Esophagus muscularis mucosa (tissue), 4 donors: Measurements from ENCODE around the gene HERC2. TPM values are rescaled to one million over a fixed set of nuclear protein-coding genes. Genes with fewer than 3 reads are reported as not detected.

ENCODE experiments used
- DNase-seq: peaks from one replicate; pipeline ENCODE4 v3.0.0-alpha.2; 2017; ENCODE audit errors: extremely low spot score
- H3K27ac ChIP-seq, 4 donors: fragments of 200-600 bp; sonication (generic); replicated peaks in 1 of 4; 1 replicate in 3 of 4; 2 replicates in 1 of 4; pipeline ENCODE4 v1.5.1; 2016 to 2019; ENCODE audit warnings: mild to moderate bottlenecking in 1 of 4
- H3K27me3 ChIP-seq, 4 donors: fragments of 200-600 bp; sonication (generic); one replicate each; pipeline versions ENCODE4 v1.5.1 to v1.6.0; 2016 to 2019
- H3K36me3 ChIP-seq, 4 donors: fragments of 200-600 bp; sonication (generic); one replicate each; pipeline ENCODE4 v1.5.1; 2016 to 2019
- H3K4me1 ChIP-seq, 4 donors: fragments of 200-600 bp; sonication (generic); one replicate each; pipeline ENCODE4 v1.5.1; 2016 to 2019
- H3K4me3 ChIP-seq, 4 donors: fragments of 200-600 bp; sonication (generic); 1 replicate in 2 of 4; 2 replicates in 2 of 4; pipeline ENCODE4 v1.5.1; 2016 to 2019; ENCODE audit warnings: mild to moderate bottlenecking in 4 of 4, moderate library complexity in 1 of 4
- H3K9me3 ChIP-seq, 4 donors: fragments of 200-600 bp; sonication (generic); 1 replicate in 3 of 4; 2 replicates in 1 of 4; pipeline ENCODE4 v1.5.1; 2016 to 2019
- CTCF ChIP-seq, 3 experiments: fragments of 200-600 bp in 2 of 3; fragments of 450-650 bp in 1 of 3; sonication (generic) in 2 of 3; IDR thresholded peaks; one replicate each; pipeline ENCODE4 v1.5.1; 2017 to 2019; ENCODE audit warnings: antibody characterized with exemption in 3 of 3, mild to moderate bottlenecking in 2 of 3, moderate library complexity in 1 of 3
- EP300 ChIP-seq: sonication (generic); formaldehyde crosslinking; IDR thresholded peaks from one replicate; pipeline ENCODE4 v1.6.1; 2017; ENCODE audit warnings: antibody characterized with exemption
- POLR2A ChIP-seq: fragments of 450-650 bp; IDR thresholded peaks from one replicate; pipeline ENCODE4 v1.6.1; 2017; ENCODE audit warnings: antibody characterized with exemption, moderate library complexity, mild to moderate bottlenecking, low read depth
- POLR2AphosphoS5 ChIP-seq, 2 donors: sonication (generic); formaldehyde crosslinking; IDR thresholded peaks; one replicate each; pipeline ENCODE4 v1.6.1; 2017; ENCODE audit warnings: antibody characterized with exemption in 2 of 2
- WGBS: methylation state at CpG from one replicate; pipeline ENCODE4 v1.1.5; 2018; 5-methylcytosine and 5-hydroxymethylcytosine counted together
- intact Hi-C: fragments of 100-400 bp; cut with DNase I; formaldehyde crosslinking; loops from one replicate; pipeline ENCODE4 v1.15.1; 2023
- total RNA-seq, 4 donors: library from RNA; depleted of rRNA; stranded (reverse); fragments of >200 nt; gene quantifications; one replicate each; pipeline versions ENCODE4 v1.1.0 to v1.2.1, GENCODE V29; 2016

Gene HERC2
- total RNA-seq, 4 donors from 2014 or later: 57.0 to 96.3 (median 66.0) TPM

GRCh38 chr15:28127036-28127435 lies 194.9 kb downstream of the HERC2 start:
- Histone ChIP-seq H3K27me3 (no peaks in the 10 kb centered on the region), H3K4me3 (no peak overlapping the region), H3K4me1 (no peaks in the 10 kb centered on the region), H3K36me3 (peaks cover 19 to 94% (median 72%) of the 10 kb centered on the region in 4 donors), H3K9me3 (no peaks in the 10 kb centered on the region), H3K27ac (no peak overlapping the region)
- TF ChIP-seq POLR2A (no peak), CTCF (IDR thresholded peaks at IDR 0.05) (no peak), POLR2AphosphoS5 (IDR thresholded peaks at IDR 0.05) (no peak), EP300 (no peak)
- WGBS: 79% methylated on average over 11 of the region's 11 CpGs
- no peak for DNase-seq
- intact Hi-C loops: no loop called here

- TF ChIP-seq POLR2AphosphoS5 (IDR thresholded peaks at IDR 0.05) (no peak), EP300 (no peak), POLR2A (no peak), CTCF (IDR thresholded peaks at IDR 0.05) (peak; percentile 43 to 65 (median 53))
- Histone ChIP-seq H3K9me3 (no peaks in the 10 kb centered on the region), H3K4me1 (no peaks in the 10 kb centered on the region), H3K27me3 (no peaks in the 10 kb centered on the region), H3K4me3 (no peak overlapping the region), H3K36me3 (peaks cover 12 to 93% (median 72%) of the 10 kb centered on the region in 4 donors), H3K27ac (no peak overlapping the region)
- intact Hi-C loops: no loop called here
- 67% methylated on average over 17 of the region's 17 CpGs for WGBS
- DNase-seq: no peak
These were observed 196.0 kb downstream of the HERC2 start for GRCh38 chr15:28125673-28126651.

- no peaks in the 10 kb centered on the region for H3K27me3 ChIP-seq
- H3K27ac ChIP-seq: no peak overlapping the region
- peaks cover 20 to 93% (median 71%) of the 10 kb centered on the region in 4 donors for H3K36me3 ChIP-seq
- 90% methylated on average over 10 of the region's 10 CpGs for WGBS
- H3K4me3 ChIP-seq: no peak overlapping the region
- intact Hi-C loops: loop anchor here (5.0 kb wide), 1 partner anchor 38 kb away; no protein-coding TSS in a partner anchor
- H3K9me3 ChIP-seq: no peaks in the 10 kb centered on the region
- no peak for TF ChIP-seq CTCF (IDR thresholded peaks at IDR 0.05)
- no peak for TF ChIP-seq EP300
- no peak for TF ChIP-seq POLR2A
- TF ChIP-seq POLR2AphosphoS5 (IDR thresholded peaks at IDR 0.05): no peak
- no peaks in the 10 kb centered on the region for H3K4me1 ChIP-seq
- DNase-seq: no peak
These were observed 197.1 kb downstream of the HERC2 start for GRCh38 chr15:28124841-28125240.

- H3K27me3 ChIP-seq: no peaks in the 10 kb centered on the region
- intact Hi-C loops: loop anchor here (5.0 kb wide), 1 partner anchor 36 kb away; no protein-coding TSS in a partner anchor
- H3K4me1 ChIP-seq: no peaks in the 10 kb centered on the region
- H3K27ac ChIP-seq: no peak overlapping the region
- WGBS: 32% methylated on average over 6 of the region's 6 CpGs
- H3K4me3 ChIP-seq: no peak overlapping the region
- no peaks in the 10 kb centered on the region for H3K9me3 ChIP-seq
- peaks cover 25 to 93% (median 71%) of the 10 kb centered on the region in 4 donors for H3K36me3 ChIP-seq
- DNase-seq: no peak
- TF ChIP-seq POLR2A: no peak
- TF ChIP-seq POLR2AphosphoS5 (IDR thresholded peaks at IDR 0.05): peak in 1 of 2 donors; percentile 16
- TF ChIP-seq EP300: no peak
- peak; percentile 49 to 71 (median 71) for TF ChIP-seq CTCF (IDR thresholded peaks at IDR 0.05)
These were observed 198.5 kb downstream of the HERC2 start for GRCh38 chr15:28123408-28124023.
